Astrocyte (in vitro differentiated cells and primary cell): Measurements from ENCODE around the gene ACYP2. TPM values are rescaled to one million over a fixed set of nuclear protein-coding genes. Genes with fewer than 3 reads are reported as not detected.

Experiments
- DNase-seq: peaks from one replicate; pipeline ENCODE4 v3.0.0-alpha.2; 2010; ENCODE audit warnings: low read depth
- FAIRE-seq: peaks from 2 replicates; lab custom pipeline; 2011; peaks lifted over from hg19 to GRCh38; lab: Jason Lieb, UNC
- H2AFZ ChIP-seq: 2 replicates; pipeline ENCODE4 v1.6.0; 2012; ENCODE audit warnings: low read depth, low read length, inconsistent platforms
- H3K27ac ChIP-seq: 2 replicates; pipeline ENCODE4 v1.5.1; 2011; ENCODE audit warnings: low read depth, low read length, inconsistent platforms
- H3K27me3 ChIP-seq: 2 replicates; pipeline ENCODE4 v1.6.0; 2011; ENCODE audit warnings: low read length, inconsistent platforms; ENCODE audit not compliant: insufficient read depth
- H3K36me3 ChIP-seq: 2 replicates; pipeline ENCODE4 v1.5.1; 2011; ENCODE audit warnings: low read length, inconsistent platforms; ENCODE audit not compliant: insufficient read depth
- H3K4me1 ChIP-seq: 2 replicates; pipeline ENCODE4 v1.5.1; 2011; ENCODE audit warnings: low read length, inconsistent platforms; ENCODE audit not compliant: insufficient read depth
- H3K4me2 ChIP-seq: 2 replicates; pipeline ENCODE4 v1.6.0; 2012; ENCODE audit warnings: low read length, inconsistent platforms
- H3K4me3 ChIP-seq: 2 replicates; pipeline ENCODE4 v1.5.1; 2011; ENCODE audit warnings: low read depth, mild to moderate bottlenecking, low read length, inconsistent platforms; ENCODE audit not compliant: insufficient read depth
- H3K79me2 ChIP-seq: 2 replicates; pipeline ENCODE4 v1.6.0; 2012; ENCODE audit warnings: mild to moderate bottlenecking, low read length, inconsistent platforms; ENCODE audit not compliant: insufficient read depth
- H3K9ac ChIP-seq: 2 replicates; pipeline ENCODE4 v1.6.0; 2012; ENCODE audit warnings: mild to moderate bottlenecking, low read length, inconsistent platforms
- H3K9me3 ChIP-seq: 2 replicates; pipeline ENCODE4 v1.5.1; 2012; ENCODE audit warnings: low read depth, mild to moderate bottlenecking, low read length, inconsistent platforms; ENCODE audit not compliant: insufficient read depth
- H4K20me1 ChIP-seq: 2 replicates; pipeline ENCODE4 v1.6.0; 2012; ENCODE audit warnings: low read length, inconsistent platforms; ENCODE audit not compliant: insufficient read depth
- H3K27ac Mint-ChIP-seq: one replicate; pipeline ENCODE4 v1.8.0; 2021; ENCODE audit warnings: mild to moderate bottlenecking, mixed read lengths; ENCODE audit not compliant: unreplicated experiment
- H3K27me3 Mint-ChIP-seq: one replicate; pipeline ENCODE4 v1.8.0; 2021; ENCODE audit warnings: low read depth, mixed read lengths; ENCODE audit not compliant: unreplicated experiment
- H3K36me3 Mint-ChIP-seq: one replicate; pipeline ENCODE4 v1.8.0; 2021; ENCODE audit warnings: low read depth, mixed read lengths; ENCODE audit not compliant: unreplicated experiment
- H3K4me1 Mint-ChIP-seq: one replicate; pipeline ENCODE4 v1.8.0; 2021; ENCODE audit warnings: low read depth, mixed read lengths; ENCODE audit not compliant: unreplicated experiment
- H3K4me3 Mint-ChIP-seq: one replicate; pipeline ENCODE4 v1.8.0; 2021; ENCODE audit warnings: mild to moderate bottlenecking, moderate library complexity, mixed read lengths; ENCODE audit not compliant: unreplicated experiment
- H3K9me3 Mint-ChIP-seq: one replicate; pipeline ENCODE4 v1.8.0; 2021; ENCODE audit warnings: mild to moderate bottlenecking, mixed read lengths; ENCODE audit not compliant: unreplicated experiment
- CTCF ChIP-seq: IDR thresholded peaks from 2 replicates; pipeline ENCODE4 v1.5.1; 2011; ENCODE audit warnings: low read depth, mild to moderate bottlenecking, inconsistent platforms, low read length, moderate library complexity; ENCODE audit not compliant: insufficient read depth
- EZH2 ChIP-seq: IDR thresholded peaks from 2 replicates; pipeline ENCODE4 v1.6.1; 2012; ENCODE audit warnings: mild to moderate bottlenecking, low read length, inconsistent platforms; ENCODE audit not compliant: insufficient read depth
- total RNA-seq: library from RNA; stranded (reverse); gene quantifications from 2 replicates; pipeline ENCODE4 v1.2.1, GENCODE V29; 2021

The ACYP2 gene
- total RNA-seq, 1 donor from 2014 or later: 6.8 TPM

GRCh38 chr2:54310961-54311360, 195.5 kb downstream of the ACYP2 start:
- FAIRE-seq: no peak
- Histone ChIP-seq H3K9me3 (no peaks in the 10 kb centered on the region), H4K20me1 (no peaks in the 10 kb centered on the region), H2AFZ (no peak overlapping the region), H3K4me3 (no peak overlapping the region), H3K79me2 (no peaks in the 10 kb centered on the region), H3K9ac (no peak overlapping the region), H3K36me3 (no peaks in the 10 kb centered on the region), H3K27me3 (no peaks in the 10 kb centered on the region), H3K4me2 (no peak overlapping the region), H3K4me1 (peaks cover 10% of the 10 kb centered on the region), H3K27ac (no peak overlapping the region)
- Mint-ChIP-seq H3K36me3 (no peaks in the 10 kb centered on the region), H3K27me3 (no peaks in the 10 kb centered on the region), H3K27ac (no peak overlapping the region), H3K4me3 (no peak overlapping the region), H3K4me1 (peaks cover 30% of the 10 kb centered on the region), H3K9me3 (no peaks in the 10 kb centered on the region)
- TF ChIP-seq CTCF: no peak
- TF ChIP-seq EZH2: no peak
- no peak for DNase-seq

- H3K36me3 Mint-ChIP-seq: no peaks in the 10 kb centered on the region
- no peaks in the 10 kb centered on the region for H4K20me1 ChIP-seq
- H3K27me3 Mint-ChIP-seq: no peaks in the 10 kb centered on the region
- no peaks in the 10 kb centered on the region for H3K9me3 Mint-ChIP-seq
- no peaks in the 10 kb centered on the region for H3K79me2 ChIP-seq
- no peak for DNase-seq
- no peaks in the 10 kb centered on the region for H3K9me3 ChIP-seq
- TF ChIP-seq CTCF (no peak), EZH2 (no peak)
- no peaks in the 10 kb centered on the region for H3K36me3 ChIP-seq
- H3K4me2 ChIP-seq: no peak overlapping the region
- H3K4me3 Mint-ChIP-seq: no peak overlapping the region
- H3K4me1 ChIP-seq: no peaks in the 10 kb centered on the region
- no peak overlapping the region for H2AFZ ChIP-seq
- no peak for FAIRE-seq
- H3K27ac ChIP-seq: no peak overlapping the region
- H3K27me3 ChIP-seq: no peaks in the 10 kb centered on the region
- H3K9ac ChIP-seq: no peak overlapping the region
- H3K4me3 ChIP-seq: no peak overlapping the region
- H3K27ac Mint-ChIP-seq: no peak overlapping the region
- H3K4me1 Mint-ChIP-seq: peaks cover 22% of the 10 kb centered on the region
These were observed 197.7 kb downstream of the ACYP2 start for GRCh38 chr2:54313147-54313546.

- Mint-ChIP-seq H3K27me3 (peaks cover 5% of the 10 kb centered on the region), H3K9me3 (peaks cover 2% of the 10 kb centered on the region), H3K4me3 (no peak overlapping the region), H3K36me3 (no peaks in the 10 kb centered on the region), H3K27ac (no peak overlapping the region), H3K4me1 (no peaks in the 10 kb centered on the region)
- FAIRE-seq: no peak
- Histone ChIP-seq H2AFZ (no peak overlapping the region), H3K27ac (no peak overlapping the region), H3K9me3 (no peaks in the 10 kb centered on the region), H3K36me3 (no peaks in the 10 kb centered on the region), H3K27me3 (no peaks in the 10 kb centered on the region), H3K4me2 (no peak overlapping the region), H3K4me1 (no peaks in the 10 kb centered on the region), H3K9ac (no peak overlapping the region), H4K20me1 (no peaks in the 10 kb centered on the region), H3K79me2 (no peaks in the 10 kb centered on the region), H3K4me3 (no peak overlapping the region)
- TF ChIP-seq CTCF (no peak), EZH2 (no peak)
- no peak for DNase-seq
These were observed 202.6 kb downstream of the ACYP2 start for GRCh38 chr2:54317973-54318372.
